ENCODE results near the gene APCDD1. TPM values are rescaled to one million over a fixed set of nuclear protein-coding genes. Genes with fewer than 3 reads are reported as not detected.
"Not testable (repeated sequence)": the region's sequence is repeated elsewhere in the genome, so short reads cannot be mapped to it uniquely, and the experiment has no call there.

APCDD1 gene
- polyA plus RNA-seq, 1 donor from 2014 or later = not detected

DNA sequence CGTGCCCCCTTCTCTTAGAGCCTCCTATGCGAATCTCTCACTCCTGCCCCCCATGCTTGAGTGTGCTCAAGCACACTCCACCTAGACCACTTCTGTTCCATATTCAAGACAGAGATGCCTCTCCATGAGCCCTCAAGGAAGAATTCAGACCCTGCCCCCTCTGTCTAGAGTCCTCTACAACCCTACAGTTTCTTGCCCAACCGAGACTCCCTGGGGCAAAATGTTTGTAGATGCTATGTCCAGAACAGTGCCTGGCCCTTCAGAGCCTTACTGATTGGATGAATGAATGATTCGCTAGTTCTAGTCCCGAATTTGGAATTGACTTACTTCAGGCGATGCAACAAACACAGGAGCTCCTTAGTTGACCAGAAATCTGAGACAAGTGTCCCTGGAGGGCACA, 8.7 kb downstream of the APCDD1 start:
- Mint-ChIP-seq H3K36me3 (no peaks in the 10 kb centered on the region), H3K27ac (no peak overlapping the region), H3K9me3 (peaks cover 0 to 5% (median 3%) of the 10 kb centered on the region in 3 donors), H3K4me3 (peak overlapping the region in 1 of 4 donors; percentile 59), H3K4me1 (no peaks in the 10 kb centered on the region), H3K27me3 (peaks cover 7% of the 10 kb centered on the region)

DNA sequence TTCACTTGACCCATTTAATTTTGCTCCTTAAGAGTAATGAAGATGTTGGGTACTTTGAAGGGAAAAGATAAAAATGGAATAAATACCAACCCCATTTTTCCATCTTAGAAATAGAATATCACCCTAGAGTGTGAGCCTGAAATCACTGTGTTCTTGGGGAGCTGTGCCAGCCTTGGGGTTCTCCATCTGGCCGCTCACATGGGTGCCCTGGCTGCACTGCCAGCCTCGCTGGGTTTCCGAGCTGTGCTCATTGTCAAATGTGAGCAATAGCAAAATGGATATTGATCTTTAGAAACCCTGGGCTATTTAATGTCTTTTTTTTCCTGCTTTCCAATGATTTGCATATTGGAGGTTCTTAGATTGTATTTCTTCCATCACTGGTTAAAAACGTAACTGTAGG, 9.3 kb downstream of the APCDD1 start:
- Mint-ChIP-seq H3K27me3 (peaks cover 4% of the 10 kb centered on the region), H3K9me3 (peaks cover 0 to 5% (median 3%) of the 10 kb centered on the region in 3 donors), H3K4me3 (no peak overlapping the region), H3K4me1 (no peaks in the 10 kb centered on the region), H3K27ac (no peak overlapping the region), H3K36me3 (no peaks in the 10 kb centered on the region)

- not testable (repeated sequence) for H3K27me3 Mint-ChIP-seq, H3K27ac Mint-ChIP-seq, H3K9me3 Mint-ChIP-seq, H3K4me3 Mint-ChIP-seq, H3K36me3 Mint-ChIP-seq, H3K4me1 Mint-ChIP-seq
Observed at GRCh38 chr18:10464161-10464648, 9.8 kb downstream of the APCDD1 start.

DNA sequence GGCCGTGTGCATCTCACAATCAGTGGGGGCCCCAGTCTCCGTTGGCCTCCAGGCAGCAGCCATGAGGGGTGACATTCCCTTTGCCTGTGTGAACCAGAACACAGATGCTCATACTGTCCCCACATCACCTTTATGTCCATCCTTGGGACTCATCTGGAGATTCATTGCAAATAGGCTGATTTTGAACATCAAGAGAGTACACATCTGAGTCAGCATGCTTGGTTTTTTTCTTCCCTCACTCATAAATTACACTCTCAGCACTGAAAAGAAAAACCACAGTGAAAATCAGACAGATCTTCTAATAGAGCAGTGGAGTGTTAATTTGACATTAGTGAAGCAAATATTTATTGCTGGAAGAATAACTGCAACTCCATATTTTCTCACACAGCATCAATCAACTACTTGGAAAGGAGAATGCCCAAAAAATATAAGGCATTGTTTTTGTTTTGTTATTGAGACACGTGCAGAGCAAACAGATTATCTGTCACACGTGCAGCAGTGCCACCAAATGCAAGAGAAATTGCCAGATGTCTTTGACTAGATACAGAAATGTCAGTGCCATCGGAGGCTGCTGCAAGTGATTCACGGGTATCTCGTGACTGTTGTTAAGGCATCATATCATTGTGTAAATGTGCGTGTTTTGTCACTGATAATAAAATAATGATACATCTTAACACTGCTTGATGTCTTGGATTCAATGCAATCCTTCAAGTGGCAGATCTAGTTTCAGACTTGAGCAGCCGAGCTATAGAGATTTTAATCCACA, 10.9 kb downstream of the APCDD1 start:
- H3K4me3 Mint-ChIP-seq = no peak overlapping the region
- no peaks in the 10 kb centered on the region for H3K36me3 Mint-ChIP-seq
- peaks cover 3% of the 10 kb centered on the region for H3K27me3 Mint-ChIP-seq
- peaks cover 0 to 5% (median 3%) of the 10 kb centered on the region in 3 donors for H3K9me3 Mint-ChIP-seq
- H3K4me1 Mint-ChIP-seq = no peaks in the 10 kb centered on the region
- no peak overlapping the region for H3K27ac Mint-ChIP-seq

GRCh38 chr18:10470429-10470828, 16.0 kb downstream of the APCDD1 start:
- no peak overlapping the region for H3K4me3 Mint-ChIP-seq
- peaks cover 4 to 6% (median 5%) of the 10 kb centered on the region in 3 donors for H3K4me1 Mint-ChIP-seq
- peaks cover 5% of the 10 kb centered on the region for H3K27me3 Mint-ChIP-seq
- H3K9me3 Mint-ChIP-seq = no peaks in the 10 kb centered on the region
- H3K36me3 Mint-ChIP-seq = no peaks in the 10 kb centered on the region
- no peak overlapping the region for H3K27ac Mint-ChIP-seq

DNA sequence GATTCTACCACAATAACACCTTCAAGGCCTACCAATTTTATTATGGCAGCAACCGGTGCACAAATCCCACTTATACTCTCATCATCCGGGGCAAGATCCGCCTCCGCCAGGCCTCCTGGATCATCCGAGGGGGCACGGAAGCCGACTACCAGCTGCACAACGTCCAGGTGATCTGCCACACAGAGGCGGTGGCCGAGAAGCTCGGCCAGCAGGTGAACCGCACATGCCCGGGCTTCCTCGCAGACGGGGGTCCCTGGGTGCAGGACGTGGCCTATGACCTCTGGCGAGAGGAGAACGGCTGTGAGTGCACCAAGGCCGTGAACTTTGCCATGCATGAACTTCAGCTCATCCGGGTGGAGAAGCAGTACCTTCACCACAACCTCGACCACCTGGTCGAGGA, 17.1 kb downstream of the APCDD1 start:
- no peaks in the 10 kb centered on the region for H3K36me3 Mint-ChIP-seq
- peak overlapping the region in 1 of 3 donors; percentile 54 for H3K27ac Mint-ChIP-seq
- no peaks in the 10 kb centered on the region for H3K9me3 Mint-ChIP-seq
- H3K27me3 Mint-ChIP-seq = peaks cover 9% of the 10 kb centered on the region
- H3K4me3 Mint-ChIP-seq = no peak overlapping the region
- H3K4me1 Mint-ChIP-seq = peaks cover 11 to 16% (median 12%) of the 10 kb centered on the region in 3 donors

- no peaks in the 10 kb centered on the region for H3K9me3 Mint-ChIP-seq
- H3K4me3 Mint-ChIP-seq = no peak overlapping the region
- no peak overlapping the region for H3K27ac Mint-ChIP-seq
- peaks cover 13 to 25% (median 18%) of the 10 kb centered on the region in 3 donors for H3K4me1 Mint-ChIP-seq
- H3K27me3 Mint-ChIP-seq = peaks cover 7% of the 10 kb centered on the region
- H3K36me3 Mint-ChIP-seq = no peaks in the 10 kb centered on the region
Observed at GRCh38 chr18:10473132-10473531, 18.7 kb downstream of the APCDD1 start.

DNA sequence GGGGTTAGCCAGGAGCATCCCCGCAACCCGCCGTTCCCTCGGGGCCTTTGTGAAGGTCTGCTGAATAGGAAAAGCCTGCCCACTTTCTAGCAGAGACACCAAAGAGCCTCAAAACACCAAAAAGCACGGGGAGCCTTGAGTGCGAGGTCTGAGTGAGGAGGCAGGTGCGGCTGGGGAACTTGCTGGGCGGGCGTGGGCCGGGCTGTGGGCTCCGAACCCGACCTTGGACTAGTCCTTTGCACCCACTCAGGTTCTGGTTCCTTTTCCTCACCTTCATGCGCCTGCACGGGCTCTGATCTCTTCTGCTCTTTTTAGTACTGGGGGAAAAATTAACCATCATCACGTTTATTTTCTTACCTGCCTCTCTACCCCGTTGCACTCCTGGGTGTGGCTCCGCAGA, 19.9 kb downstream of the APCDD1 start:
- H3K4me3 Mint-ChIP-seq = no peak overlapping the region
- H3K27me3 Mint-ChIP-seq = peaks cover 7% of the 10 kb centered on the region
- H3K27ac Mint-ChIP-seq = no peak overlapping the region
- H3K36me3 Mint-ChIP-seq = no peaks in the 10 kb centered on the region
- no peaks in the 10 kb centered on the region for H3K9me3 Mint-ChIP-seq
- H3K4me1 Mint-ChIP-seq = peaks cover 16 to 25% (median 18%) of the 10 kb centered on the region in 3 donors

GRCh38 chr18:10475276-10475653, 20.8 kb downstream of the APCDD1 start:
- H3K27ac Mint-ChIP-seq = no peak overlapping the region
- H3K9me3 Mint-ChIP-seq = no peaks in the 10 kb centered on the region
- H3K27me3 Mint-ChIP-seq = peaks cover 7% of the 10 kb centered on the region
- peak overlapping the region in 2 of 4 donors; percentile 87 to 91 for H3K4me3 Mint-ChIP-seq
- H3K4me1 Mint-ChIP-seq = peaks cover 18 to 31% (median 20%) of the 10 kb centered on the region in 3 donors
- H3K36me3 Mint-ChIP-seq = no peaks in the 10 kb centered on the region

DNA sequence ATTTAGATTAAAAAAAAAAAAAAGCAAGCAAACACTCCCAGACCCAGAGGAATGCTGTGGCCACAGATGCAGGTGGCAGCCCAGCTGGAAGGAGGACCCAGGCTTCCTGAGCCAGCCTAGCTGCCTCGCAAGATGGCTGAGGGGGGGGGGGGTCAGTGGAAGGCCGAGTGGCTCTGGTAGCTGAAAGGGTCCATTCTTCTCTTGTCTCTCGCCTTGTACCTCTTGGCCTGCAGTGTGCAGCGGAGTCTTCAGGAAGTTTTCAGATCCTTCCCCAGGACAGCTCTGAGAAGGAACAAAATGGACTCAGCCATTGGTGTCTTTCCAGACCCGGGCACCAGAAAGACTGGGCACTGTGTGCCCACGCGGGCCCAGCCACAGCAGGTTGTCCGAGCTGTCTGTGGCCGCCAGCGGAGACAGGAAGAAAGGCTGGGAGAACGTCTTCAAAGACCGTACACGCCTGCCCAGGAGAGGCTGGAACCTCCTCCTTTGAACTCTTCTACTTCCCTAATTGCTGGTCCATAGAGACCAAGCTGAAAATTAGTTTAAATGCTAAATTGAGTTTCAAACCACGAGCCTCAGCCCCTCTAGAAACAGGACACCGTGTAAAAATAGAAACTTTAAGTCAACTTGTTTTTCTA, 21.3 kb downstream of the APCDD1 start:
- H3K27me3 Mint-ChIP-seq = peaks cover 7% of the 10 kb centered on the region
- peak overlapping the region in 2 of 4 donors; percentile 87 to 91 for H3K4me3 Mint-ChIP-seq
- no peaks in the 10 kb centered on the region for H3K9me3 Mint-ChIP-seq
- H3K4me1 Mint-ChIP-seq = peaks cover 18 to 31% (median 20%) of the 10 kb centered on the region in 3 donors
- H3K27ac Mint-ChIP-seq = peak overlapping the region in 1 of 3 donors; percentile 26
- no peaks in the 10 kb centered on the region for H3K36me3 Mint-ChIP-seq

GRCh38 chr18:10476338-10476791, 21.9 kb downstream of the APCDD1 start:
- peak overlapping the region in 2 of 4 donors; percentile 87 to 91 for H3K4me3 Mint-ChIP-seq
- H3K9me3 Mint-ChIP-seq = no peaks in the 10 kb centered on the region
- peak overlapping the region in 1 of 3 donors; percentile 26 for H3K27ac Mint-ChIP-seq
- H3K27me3 Mint-ChIP-seq = peaks cover 7% of the 10 kb centered on the region
- H3K4me1 Mint-ChIP-seq = peaks cover 20 to 34% (median 23%) of the 10 kb centered on the region in 3 donors
- no peaks in the 10 kb centered on the region for H3K36me3 Mint-ChIP-seq

DNA sequence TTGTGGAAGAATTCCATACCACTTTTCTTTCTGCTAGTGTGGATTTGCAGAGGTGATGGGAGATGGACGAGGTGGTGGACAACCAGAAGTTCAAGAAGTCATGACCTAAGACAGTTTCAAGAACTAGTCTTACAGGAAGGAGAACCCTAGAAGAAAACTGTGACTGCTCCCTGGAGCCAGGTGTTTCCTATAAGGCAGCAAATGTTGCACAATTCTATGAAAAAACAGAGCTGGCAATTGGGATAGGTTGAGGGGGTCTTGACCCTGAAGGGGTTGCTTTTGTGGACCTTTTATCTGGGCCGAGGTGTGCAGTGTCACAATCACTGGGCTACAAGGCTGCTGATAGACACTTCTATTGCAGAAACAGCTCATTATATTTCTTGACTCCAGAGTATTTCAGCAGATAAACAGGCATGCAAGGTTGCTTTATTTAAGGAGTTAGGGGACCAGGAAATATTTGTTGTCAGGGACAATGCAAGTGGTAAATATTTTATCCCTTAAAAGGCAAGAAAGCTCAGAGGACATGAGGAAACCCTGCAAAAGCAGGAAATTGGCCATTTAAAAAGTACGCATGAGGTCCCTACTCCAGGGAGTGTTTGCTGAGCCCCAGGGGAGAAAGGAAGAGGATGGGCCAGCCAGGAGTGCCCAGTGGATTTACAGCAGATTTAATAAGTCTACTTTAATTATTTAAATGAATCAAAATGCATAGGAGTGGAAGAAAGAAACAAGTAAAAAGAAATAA, 22.9 kb downstream of the APCDD1 start:
- peaks cover 7% of the 10 kb centered on the region for H3K27me3 Mint-ChIP-seq
- peaks cover 26 to 43% (median 30%) of the 10 kb centered on the region in 3 donors for H3K4me1 Mint-ChIP-seq
- H3K27ac Mint-ChIP-seq = no peak overlapping the region
- peak overlapping the region in 1 of 4 donors; percentile 91 for H3K4me3 Mint-ChIP-seq
- no peaks in the 10 kb centered on the region for H3K9me3 Mint-ChIP-seq
- H3K36me3 Mint-ChIP-seq = no peaks in the 10 kb centered on the region

- Mint-ChIP-seq H3K27me3 (peaks cover 7% of the 10 kb centered on the region), H3K4me3 (no peak overlapping the region), H3K27ac (no peak overlapping the region), H3K9me3 (no peaks in the 10 kb centered on the region), H3K36me3 (no peaks in the 10 kb centered on the region), H3K4me1 (peaks cover 29 to 46% (median 36%) of the 10 kb centered on the region in 3 donors)
Observed at GRCh38 chr18:10477863-10478260, 23.4 kb downstream of the APCDD1 start.

DNA sequence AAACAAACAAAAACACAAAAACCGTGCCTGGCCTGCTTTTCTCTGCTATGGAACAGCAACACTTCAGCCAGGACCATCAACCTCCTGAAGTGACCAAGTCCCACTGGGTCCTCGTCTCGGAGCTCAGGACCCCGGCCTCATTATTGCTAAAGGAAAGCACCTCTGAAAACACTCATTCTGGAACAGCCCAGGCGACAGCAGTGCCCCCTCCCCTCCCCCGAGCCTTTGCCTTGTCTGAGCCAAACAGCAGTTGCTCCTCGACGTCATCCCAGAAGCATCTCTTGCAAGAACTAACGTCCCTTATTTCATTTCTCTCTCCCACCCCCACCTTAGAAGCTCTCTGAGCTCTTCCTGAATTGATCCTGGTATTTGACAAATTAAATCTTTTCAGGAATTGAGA, 27.4 kb downstream of the APCDD1 start:
- Mint-ChIP-seq H3K36me3 (no peaks in the 10 kb centered on the region), H3K4me1 (peaks cover 23 to 40% (median 36%) of the 10 kb centered on the region in 3 donors), H3K27me3 (peaks cover 1% of the 10 kb centered on the region), H3K27ac (peak overlapping the region; percentile 33 to 80 (median 41)), H3K4me3 (peak overlapping the region in 1 of 4 donors; percentile 61), H3K9me3 (no peaks in the 10 kb centered on the region)
